C4-2B (cell line): Measurements from ENCODE around the gene PLPP2.

Experiments used
- CTCF ChIP-seq: fragments of 450-650 bp; conservative IDR thresholded peaks from 2 replicates; pipeline ENCODE4 v1.5.1; 2017; ENCODE audit warnings: mild to moderate bottlenecking
- ZFX ChIP-seq: fragments of 450-650 bp; IDR thresholded peaks from 2 replicates; pipeline ENCODE4 v1.6.1; 2017

- no peak for TF ChIP-seq CTCF
- no peak for TF ChIP-seq ZFX
These were observed 17.4 kb upstream of the PLPP2 start for GRCh38 chr19:308471-309205.
